Endothelial cell of umbilical vein (primary cell): ENCODE results near the gene CAPN8. TPM values are rescaled to one million over a fixed set of nuclear protein-coding genes. Genes with fewer than 3 reads are reported as not detected.

Experiments
- BruUV-seq: library from RNA; stranded (reverse); fragments of 400-500 nt; replicated peaks from 2 replicates; lab custom pipeline; 2021; lab: Mats Ljungman, UMichigan
- CTCF ChIA-PET: fragments of 300-600, 350-600 bp; sonication (Branson Sonifier 250); formaldehyde crosslinking; loops from one replicate; lab custom pipeline; 2021; ENCODE audit warnings: antibody characterized with exemption, inconsistent platforms; lab: Charles Lee
- POLR2A ChIA-PET: fragments of 300-600, 350-600 bp; sonication (Branson Sonifier 250); formaldehyde crosslinking; loops from one replicate; lab custom pipeline; 2021; ENCODE audit warnings: antibody characterized with exemption, inconsistent platforms; lab: Charles Lee
- DNase-seq: peaks from one replicate; pipeline ENCODE4 v3.0.0-alpha.2; 2011; ENCODE audit warnings: low read depth, low spot score
- FAIRE-seq: peaks from 2 replicates; lab custom pipeline; 2011; peaks lifted over from hg19 to GRCh38; lab: Jason Lieb, UNC
- H2AFZ ChIP-seq: 2 replicates; pipeline ENCODE4 v1.6.0; 2012; ENCODE audit warnings: low read depth, low read length, control low read depth, inconsistent platforms
- H3K27ac ChIP-seq: 2 replicates; pipeline ENCODE4 v1.5.1; 2011; ENCODE audit warnings: low read depth, mild to moderate bottlenecking, control low read depth, low read length, moderate library complexity; ENCODE audit not compliant: insufficient read depth
- H3K27me3 ChIP-seq, 2 experiments: 2 replicates each; pipeline versions ENCODE4 v1.6.0 to v1.6.1; 2011; ENCODE audit warnings: low read length in 2 of 2, mixed read lengths in 1 of 2; ENCODE audit not compliant: control insufficient read depth in 2 of 2, insufficient read depth in 2 of 2
- H3K36me3 ChIP-seq, 2 experiments: 2 replicates in 1 of 2; 3 replicates in 1 of 2; pipeline ENCODE4 v1.5.1; 2011; ENCODE audit warnings: low read length in 2 of 2, mild to moderate bottlenecking in 1 of 2, moderate library complexity in 1 of 2; ENCODE audit not compliant: control insufficient read depth in 2 of 2, insufficient read depth in 2 of 2; ENCODE audit errors: extremely low read depth in 1 of 2
- H3K4me1 ChIP-seq: 3 replicates; pipeline ENCODE4 v1.5.1; 2011; ENCODE audit warnings: mild to moderate bottlenecking, low read length; ENCODE audit not compliant: control insufficient read depth, insufficient read depth; ENCODE audit errors: extremely low read depth
- H3K4me2 ChIP-seq: 2 replicates; pipeline ENCODE4 v1.6.1; 2011; ENCODE audit warnings: low read length, control low read depth, mixed read lengths; ENCODE audit not compliant: insufficient read depth
- H3K4me3 ChIP-seq, 3 experiments: fragments of 200-600 bp in 1 of 3; sonication (generic), shearing (Covaris generic) in 1 of 3; replicated peaks in 1 of 3; 2 replicates each; pipeline ENCODE4 v1.5.1; 2011 to 2016; ENCODE audit warnings: control low read depth in 3 of 3, low read length in 3 of 3, mild to moderate bottlenecking in 2 of 3, inconsistent platforms in 1 of 3, low read depth in 1 of 3, moderate library complexity in 1 of 3; ENCODE audit not compliant: insufficient read depth in 1 of 3
- H3K79me2 ChIP-seq: 2 replicates; pipeline ENCODE4 v1.6.0; 2012; ENCODE audit warnings: low read length, inconsistent platforms; ENCODE audit not compliant: control insufficient read depth, insufficient read depth
- H3K9ac ChIP-seq: replicated peaks from 2 replicates; pipeline ENCODE3; 2011; ENCODE audit warnings: low read length, control low read depth; ENCODE audit not compliant: insufficient read depth; ENCODE audit errors: extremely low read depth
- H3K9me1 ChIP-seq: replicated peaks from 3 replicates; pipeline ENCODE4 v1.6.0; 2011; ENCODE audit warnings: mild to moderate bottlenecking, low read length; ENCODE audit not compliant: control insufficient read depth, insufficient read depth; ENCODE audit errors: extremely low read depth
- H3K9me3 ChIP-seq: replicated peaks from 2 replicates; pipeline ENCODE4 v1.5.1; 2012; ENCODE audit warnings: low read length, inconsistent platforms; ENCODE audit not compliant: control insufficient read depth, insufficient read depth
- H4K20me1 ChIP-seq: replicated peaks from 2 replicates; pipeline ENCODE3; 2011; ENCODE audit warnings: mild to moderate bottlenecking, low read length; ENCODE audit not compliant: control insufficient read depth, insufficient read depth; ENCODE audit errors: extremely low read depth
- EZH2 ChIP-seq: IDR thresholded peaks from 2 replicates; pipeline ENCODE4 v1.6.1; 2012; ENCODE audit warnings: borderline replicate concordance, low read depth, mild to moderate bottlenecking, moderate library complexity, low read length, inconsistent platforms; ENCODE audit not compliant: severe bottlenecking
- FOS ChIP-seq: IDR thresholded peaks from 2 replicates; pipeline ENCODE4 v1.6.1; 2011; ENCODE audit warnings: mild to moderate bottlenecking, low read length, moderate library complexity, borderline replicate concordance; ENCODE audit not compliant: insufficient read depth
- GATA2 ChIP-seq: IDR thresholded peaks from 2 replicates; pipeline ENCODE4 v1.7.0; 2011; ENCODE audit warnings: low read depth, mild to moderate bottlenecking, moderate library complexity, mixed read lengths, low read length; ENCODE audit not compliant: insufficient read length, insufficient read depth
- dilution Hi-C: fragments of 300-500 bp; cut with MboI; formaldehyde crosslinking; loops from one replicate; pipeline ENCODE4 v1.15.0; 2019; ENCODE audit warnings: low sequenced_read_pairs; ENCODE audit not compliant: extremely low pct_ligation_motif_present
- intact Hi-C: fragments of 100-400 bp; cut with micrococcal nuclease; formaldehyde crosslinking; loops from one replicate; pipeline ENCODE4 v1.10.0; 2022
- polyA plus RNA-seq, 4 experiments: library from polyadenylated mRNA; depleted of rRNA in 3 of 4; stranded (reverse) in 3 of 4; unstranded in 1 of 4; fragments of >200 nt; gene quantifications; 2 replicates each; pipeline versions ENCODE4 v1.2.1 to v1.2.3, GENCODE V29; 2011 to 2012; ENCODE audit warnings: missing spikeins in 1 of 4
- total RNA-seq: library from RNA; stranded (reverse); gene quantifications from 2 replicates; pipeline ENCODE4 v1.2.3, GENCODE V29; 2021

Gene CAPN8
- total and polyA plus RNA-seq, 2 donors (not counting 3 experiments of a cell fraction or from before 2014, with no cell fraction given), result not detected

GRCh38 chr1:223706077-223706973, 40.8 kb upstream of the CAPN8 start:
- no TSS peak for BruUV-seq
- Histone ChIP-seq H3K27me3 (no peaks in the 10 kb centered on the region), H3K79me2 (no peaks in the 10 kb centered on the region), H4K20me1 (no peaks in the 10 kb centered on the region), H3K9me1 (no peaks in the 10 kb centered on the region), H3K4me2 (no peak overlapping the region), H2AFZ (no peak overlapping the region), H3K4me3 (no peak overlapping the region), H3K9ac (no peak overlapping the region), H3K36me3 (no peaks in the 10 kb centered on the region), H3K9me3 (no peaks in the 10 kb centered on the region), H3K4me1 (peaks cover 57% of the 10 kb centered on the region), H3K27ac (peak overlapping the region; percentile 91)
- ChIA-PET POLR2A (no interaction called here), CTCF (interaction anchor here (1.8 to 10.9 kb wide), 3 partner anchors 8 to 43 kb away, joined by 17 to 148 read pairs (median 21); no protein-coding TSS in a partner anchor)
- intact Hi-C loops, result loop anchor here (2.0 to 10.0 kb wide), 5 partner anchors 126 to 892 kb away; partner anchors contain the start of genes DISP1 and WDR26
- TF ChIP-seq FOS (no peak), GATA2 (peak; percentile 88), EZH2 (no peak)
- dilution Hi-C loops, result no loop called here
- FAIRE-seq, result no peak
- DNase-seq, result peak; percentile 22
